Measurements from ENCODE around the gene CD47. TPM values are rescaled to one million over a fixed set of nuclear protein-coding genes. Genes with fewer than 3 reads are reported as not detected.

Gene CD47
- total RNA-seq, 1 experiment from 2014 or later, result 42.5 TPM

DNA sequence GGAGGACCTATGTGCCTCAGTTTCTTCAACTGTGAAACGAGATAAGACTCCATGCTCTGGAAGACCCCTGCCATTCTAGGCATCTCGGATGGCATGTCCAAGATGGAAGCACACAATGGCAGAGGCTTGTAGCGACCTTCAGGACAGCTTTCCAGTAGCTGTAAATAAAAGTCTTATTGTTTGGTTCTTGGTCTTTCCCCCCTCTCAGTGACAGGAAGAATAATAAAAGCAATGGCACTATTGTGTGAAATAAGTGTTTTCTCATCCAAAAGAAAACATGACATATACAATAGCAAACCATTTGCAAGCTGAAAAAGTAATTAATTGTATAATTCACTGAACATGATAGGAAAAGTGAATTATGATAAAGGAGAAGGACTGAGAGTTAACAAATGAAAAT is 32.5 kb upstream of the CD47 start:
- Histone ChIP-seq H3K4me1 (ENCODE audit: control insufficient read depth in 1 of 2, insufficient read depth in 2 of 2, low read length in 2 of 2) (no peaks in the 10 kb centered on the region), H4K20me1 (ENCODE audit: insufficient read depth) (no peaks in the 10 kb centered on the region), H3K9ac (ENCODE audit: low read length) (no peak overlapping the region), H3K36me3 (ENCODE audit: control insufficient read depth in 1 of 2, insufficient read depth in 2 of 2, low read length in 2 of 2) (no peaks in the 10 kb centered on the region), H2AFZ (ENCODE audit: low read depth, low read length, poor library complexity, severe bottlenecking) (no peak overlapping the region), H3K27ac (ENCODE audit: low read depth, low read length) (no peak overlapping the region), H3K4me3 (replicated peaks in 1 of 2; ENCODE audit: low read depth in 1 of 2, low read length in 2 of 2) (no peak overlapping the region), H3K9me2 (ENCODE audit: insufficient read depth) (no peaks in the 10 kb centered on the region), H3K9me3 (ENCODE audit: control insufficient read depth in 1 of 2, insufficient read depth in 1 of 2, low read depth in 1 of 2, low read length in 2 of 2) (no peaks in the 10 kb centered on the region), H3K79me2 (ENCODE audit: insufficient read depth, low read length) (no peaks in the 10 kb centered on the region), H3K4me2 (ENCODE audit: low read length) (no peak overlapping the region), H3K27me3 (ENCODE audit: insufficient read depth, low read length) (no peaks in the 10 kb centered on the region)
- RAD21 ChIA-PET (ENCODE audit: low non-redundant PET in 1 of 2, low total read pairs in 2 of 2, uncharacterized antibody in 2 of 2, unreplicated experiment in 2 of 2), result no interaction called here
- intact Hi-C loops (cut with micrococcal nuclease), result no loop called here
- CTCF ChIA-PET, result no interaction called here
- no TSS peak for BruUV-seq (replicated peaks)
- TF ChIP-seq, protein P1, sequence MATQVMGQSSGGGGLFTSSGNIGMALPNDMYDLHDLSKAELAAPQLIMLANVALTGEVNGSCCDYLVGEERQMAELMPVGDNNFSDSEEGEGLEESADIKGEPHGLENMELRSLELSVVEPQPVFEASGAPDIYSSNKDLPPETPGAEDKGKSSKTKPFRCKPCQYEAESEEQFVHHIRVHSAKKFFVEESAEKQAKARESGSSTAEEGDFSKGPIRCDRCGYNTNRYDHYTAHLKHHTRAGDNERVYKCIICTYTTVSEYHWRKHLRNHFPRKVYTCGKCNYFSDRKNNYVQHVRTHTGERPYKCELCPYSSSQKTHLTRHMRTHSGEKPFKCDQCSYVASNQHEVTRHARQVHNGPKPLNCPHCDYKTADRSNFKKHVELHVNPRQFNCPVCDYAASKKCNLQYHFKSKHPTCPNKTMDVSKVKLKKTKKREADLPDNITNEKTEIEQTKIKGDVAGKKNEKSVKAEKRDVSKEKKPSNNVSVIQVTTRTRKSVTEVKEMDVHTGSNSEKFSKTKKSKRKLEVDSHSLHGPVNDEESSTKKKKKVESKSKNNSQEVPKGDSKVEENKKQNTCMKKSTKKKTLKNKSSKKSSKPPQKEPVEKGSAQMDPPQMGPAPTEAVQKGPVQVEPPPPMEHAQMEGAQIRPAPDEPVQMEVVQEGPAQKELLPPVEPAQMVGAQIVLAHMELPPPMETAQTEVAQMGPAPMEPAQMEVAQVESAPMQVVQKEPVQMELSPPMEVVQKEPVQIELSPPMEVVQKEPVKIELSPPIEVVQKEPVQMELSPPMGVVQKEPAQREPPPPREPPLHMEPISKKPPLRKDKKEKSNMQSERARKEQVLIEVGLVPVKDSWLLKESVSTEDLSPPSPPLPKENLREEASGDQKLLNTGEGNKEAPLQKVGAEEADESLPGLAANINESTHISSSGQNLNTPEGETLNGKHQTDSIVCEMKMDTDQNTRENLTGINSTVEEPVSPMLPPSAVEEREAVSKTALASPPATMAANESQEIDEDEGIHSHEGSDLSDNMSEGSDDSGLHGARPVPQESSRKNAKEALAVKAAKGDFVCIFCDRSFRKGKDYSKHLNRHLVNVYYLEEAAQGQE (IDR thresholded peaks at IDR 0.05; ENCODE audit: low read depth), result no peak
- TF ChIP-seq, protein P2, sequence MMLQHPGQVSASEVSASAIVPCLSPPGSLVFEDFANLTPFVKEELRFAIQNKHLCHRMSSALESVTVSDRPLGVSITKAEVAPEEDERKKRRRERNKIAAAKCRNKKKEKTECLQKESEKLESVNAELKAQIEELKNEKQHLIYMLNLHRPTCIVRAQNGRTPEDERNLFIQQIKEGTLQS (IDR thresholded peaks at IDR 0.05), result no peak
- TF ChIP-seq, protein P3, sequence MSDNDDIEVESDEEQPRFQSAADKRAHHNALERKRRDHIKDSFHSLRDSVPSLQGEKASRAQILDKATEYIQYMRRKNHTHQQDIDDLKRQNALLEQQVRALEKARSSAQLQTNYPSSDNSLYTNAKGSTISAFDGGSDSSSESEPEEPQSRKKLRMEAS (IDR thresholded peaks at IDR 0.05), result no peak
- no peak for TF ChIP-seq POLR2A (IDR thresholded peaks at IDR 0.05; ENCODE audit: borderline replicate concordance, extremely low read depth, insufficient read depth, insufficient read length)
- no peak for TF ChIP-seq SRF (IDR thresholded peaks at IDR 0.05; ENCODE audit: low read depth)
- no peak for TF ChIP-seq ELF1 (IDR thresholded peaks at IDR 0.05; ENCODE audit: borderline replicate concordance, low read depth)
- TF ChIP-seq EZH2phosphoT487 (IDR thresholded peaks at IDR 0.05; ENCODE audit: borderline replicate concordance), result no peak
- no peak for TF ChIP-seq EGR1 (IDR thresholded peaks at IDR 0.05; ENCODE audit: low read depth)
- TF ChIP-seq, protein P4, sequence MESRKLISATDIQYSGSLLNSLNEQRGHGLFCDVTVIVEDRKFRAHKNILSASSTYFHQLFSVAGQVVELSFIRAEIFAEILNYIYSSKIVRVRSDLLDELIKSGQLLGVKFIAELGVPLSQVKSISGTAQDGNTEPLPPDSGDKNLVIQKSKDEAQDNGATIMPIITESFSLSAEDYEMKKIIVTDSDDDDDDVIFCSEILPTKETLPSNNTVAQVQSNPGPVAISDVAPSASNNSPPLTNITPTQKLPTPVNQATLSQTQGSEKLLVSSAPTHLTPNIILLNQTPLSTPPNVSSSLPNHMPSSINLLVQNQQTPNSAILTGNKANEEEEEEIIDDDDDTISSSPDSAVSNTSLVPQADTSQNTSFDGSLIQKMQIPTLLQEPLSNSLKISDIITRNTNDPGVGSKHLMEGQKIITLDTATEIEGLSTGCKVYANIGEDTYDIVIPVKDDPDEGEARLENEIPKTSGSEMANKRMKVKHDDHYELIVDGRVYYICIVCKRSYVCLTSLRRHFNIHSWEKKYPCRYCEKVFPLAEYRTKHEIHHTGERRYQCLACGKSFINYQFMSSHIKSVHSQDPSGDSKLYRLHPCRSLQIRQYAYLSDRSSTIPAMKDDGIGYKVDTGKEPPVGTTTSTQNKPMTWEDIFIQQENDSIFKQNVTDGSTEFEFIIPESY (IDR thresholded peaks at IDR 0.05; ENCODE audit: extremely low read depth, insufficient replicate concordance, low read length), result no peak
- TF ChIP-seq RAD21 (IDR thresholded peaks at IDR 0.05; ENCODE audit: low read depth), result no peak
- TF ChIP-seq ZNF274 (IDR thresholded peaks at IDR 0.05; ENCODE audit: low read depth, low read length), result no peak
- TF ChIP-seq, protein P5, sequence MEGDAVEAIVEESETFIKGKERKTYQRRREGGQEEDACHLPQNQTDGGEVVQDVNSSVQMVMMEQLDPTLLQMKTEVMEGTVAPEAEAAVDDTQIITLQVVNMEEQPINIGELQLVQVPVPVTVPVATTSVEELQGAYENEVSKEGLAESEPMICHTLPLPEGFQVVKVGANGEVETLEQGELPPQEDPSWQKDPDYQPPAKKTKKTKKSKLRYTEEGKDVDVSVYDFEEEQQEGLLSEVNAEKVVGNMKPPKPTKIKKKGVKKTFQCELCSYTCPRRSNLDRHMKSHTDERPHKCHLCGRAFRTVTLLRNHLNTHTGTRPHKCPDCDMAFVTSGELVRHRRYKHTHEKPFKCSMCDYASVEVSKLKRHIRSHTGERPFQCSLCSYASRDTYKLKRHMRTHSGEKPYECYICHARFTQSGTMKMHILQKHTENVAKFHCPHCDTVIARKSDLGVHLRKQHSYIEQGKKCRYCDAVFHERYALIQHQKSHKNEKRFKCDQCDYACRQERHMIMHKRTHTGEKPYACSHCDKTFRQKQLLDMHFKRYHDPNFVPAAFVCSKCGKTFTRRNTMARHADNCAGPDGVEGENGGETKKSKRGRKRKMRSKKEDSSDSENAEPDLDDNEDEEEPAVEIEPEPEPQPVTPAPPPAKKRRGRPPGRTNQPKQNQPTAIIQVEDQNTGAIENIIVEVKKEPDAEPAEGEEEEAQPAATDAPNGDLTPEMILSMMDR (IDR thresholded peaks at IDR 0.05 in 2 of 3, conservative IDR thresholded peaks at IDR 0.05 in 1 of 3; ENCODE audit: borderline replicate concordance in 1 of 3, insufficient read depth in 1 of 3, low read depth in 2 of 3, low read length in 2 of 3), result no peak
- TF ChIP-seq FOSL1 (IDR thresholded peaks at IDR 0.05; ENCODE audit: low read depth), result no peak
- TF ChIP-seq CBX3 (IDR thresholded peaks at IDR 0.05; ENCODE audit: low read depth), result no peak
- ATAC-seq (no peak), DNase-seq (ENCODE audit: low read depth, low spot score) (no peak)
- POLR2A ChIA-PET, result no interaction called here
